GM19372 (cell line): Measurements from ENCODE around the gene CEP72.
"Not testable (repeated sequence)": the region's sequence is repeated elsewhere in the genome, so short reads cannot be mapped to it uniquely, and the experiment has no call there.

ENCODE experiments used
- ATAC-seq: cut with Tn5 transposase; IDR thresholded peaks from one replicate; pipeline ENCODE4 v1.9.1; 2021; ENCODE audit warnings: mild to moderate bottlenecking, low read depth, moderate library complexity; ENCODE audit not compliant: unreplicated experiment

CEP72 gene

GRCh38 chr5:595285-595875 lies 16.8 kb upstream of the CEP72 start:
- ATAC-seq, result no peak

- no peak for ATAC-seq
Measured at GRCh38 chr5:597871-598563, 14.1 kb upstream of the CEP72 start.

DNA sequence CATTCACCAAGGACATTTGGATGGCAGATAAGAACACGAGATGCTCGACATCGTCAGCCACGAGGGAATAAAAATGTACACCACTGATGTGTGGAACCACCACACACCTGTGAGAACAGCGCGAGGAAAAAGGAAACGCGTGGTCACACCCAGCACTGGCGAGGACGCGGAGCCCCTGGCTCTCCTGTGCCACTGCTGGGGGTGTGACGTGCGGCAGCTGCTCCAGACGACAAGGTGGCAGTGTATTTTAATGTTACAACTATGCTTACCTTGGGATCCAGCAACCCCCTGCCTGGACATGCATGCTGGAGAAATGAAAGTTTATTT lies 13.6 kb upstream of the CEP72 start:
- no peak for ATAC-seq

DNA sequence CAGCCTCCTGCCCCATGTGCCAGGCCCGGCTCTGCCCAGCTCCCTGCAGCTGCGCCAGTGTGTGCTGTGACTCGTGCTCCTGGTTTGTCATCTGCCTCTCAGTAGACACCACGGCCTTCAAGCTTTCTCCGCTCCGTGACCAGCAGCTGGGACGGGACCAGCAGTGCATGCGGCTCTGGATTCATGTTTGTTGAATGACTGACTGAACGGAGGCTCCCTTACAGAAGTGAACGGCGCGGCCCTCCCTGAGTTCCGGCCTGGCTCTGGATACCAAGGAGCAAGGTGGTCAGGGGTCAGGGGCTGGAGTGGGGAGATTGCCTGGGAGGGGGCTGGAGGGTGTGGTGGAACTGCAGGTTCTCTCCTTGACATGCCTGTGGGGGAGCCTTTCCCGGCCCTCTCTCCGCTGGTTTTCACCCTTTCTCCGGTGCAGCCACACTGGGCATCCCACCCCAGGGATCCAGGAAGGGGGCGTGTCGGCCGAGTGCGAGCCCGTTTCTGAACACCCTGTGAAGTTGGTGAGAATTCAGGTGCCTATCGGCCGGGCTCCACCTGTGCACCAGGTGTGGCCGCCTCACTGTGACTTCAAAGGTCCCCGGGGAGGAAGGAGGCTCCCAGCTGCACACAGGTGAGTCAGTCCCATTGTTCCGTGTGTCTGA lies 11.1 kb upstream of the CEP72 start:
- ATAC-seq, result no peak

- ATAC-seq, result no peak
Measured at GRCh38 chr5:601771-602465, 10.2 kb upstream of the CEP72 start.

DNA sequence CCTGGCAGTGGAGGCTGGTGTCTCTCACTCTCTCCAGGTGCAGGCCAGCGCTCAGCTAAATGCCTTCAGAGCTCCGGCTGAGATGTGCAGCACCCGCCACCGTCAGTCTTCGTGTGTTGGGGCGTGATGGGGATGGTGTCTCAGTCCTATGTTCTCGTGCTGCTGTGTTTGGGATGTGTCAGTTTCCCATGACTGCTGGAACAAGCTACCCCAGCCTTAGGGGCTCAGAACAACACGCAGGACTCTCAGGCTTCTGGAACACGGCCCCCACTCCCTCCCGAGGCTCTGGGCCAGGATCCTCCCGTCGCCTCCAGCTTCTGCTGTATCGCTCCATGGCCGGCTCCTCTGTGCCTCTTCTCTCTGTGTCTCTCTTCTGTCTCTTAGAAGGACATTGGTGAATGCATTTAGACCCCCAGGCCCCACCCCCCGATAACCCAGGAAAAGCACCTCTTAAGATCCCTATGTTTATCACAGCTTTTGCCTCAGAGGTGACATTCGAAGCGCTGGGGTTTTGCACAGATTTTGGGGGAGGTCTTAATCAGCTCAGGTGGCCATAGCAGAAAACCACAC lies 9.6 kb upstream of the CEP72 start:
- no peak for ATAC-seq

- no peak for ATAC-seq
Measured at GRCh38 chr5:603081-603998, 8.8 kb upstream of the CEP72 start.

DNA sequence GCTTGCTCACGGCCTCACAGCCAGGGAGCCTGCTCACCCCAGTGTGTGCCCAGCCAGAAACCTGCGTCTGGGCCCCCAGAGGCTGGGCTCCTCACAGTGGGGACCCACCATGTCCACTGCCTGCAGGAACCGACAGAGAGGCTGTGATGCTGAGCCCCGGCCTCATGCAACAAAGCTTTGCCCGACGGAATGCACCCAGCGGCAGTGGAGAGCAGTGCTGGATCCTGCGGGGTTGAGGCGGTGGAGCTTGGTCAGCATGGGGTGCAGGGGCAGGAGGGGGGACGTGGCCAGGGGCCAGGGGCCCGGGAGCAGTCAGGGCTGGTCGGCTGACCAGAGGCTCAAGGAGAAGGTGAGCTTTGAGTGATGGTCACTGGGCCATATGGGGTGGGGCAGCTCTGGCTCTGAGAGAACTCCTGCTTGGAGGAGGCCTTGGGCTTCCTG lies 7.7 kb upstream of the CEP72 start:
- no peak for ATAC-seq

- not testable (repeated sequence) for ATAC-seq
Measured at GRCh38 chr5:605090-605489, 7.0 kb upstream of the CEP72 start.

GRCh38 chr5:606061-606460 lies 6.1 kb upstream of the CEP72 start:
- no peak for ATAC-seq

DNA sequence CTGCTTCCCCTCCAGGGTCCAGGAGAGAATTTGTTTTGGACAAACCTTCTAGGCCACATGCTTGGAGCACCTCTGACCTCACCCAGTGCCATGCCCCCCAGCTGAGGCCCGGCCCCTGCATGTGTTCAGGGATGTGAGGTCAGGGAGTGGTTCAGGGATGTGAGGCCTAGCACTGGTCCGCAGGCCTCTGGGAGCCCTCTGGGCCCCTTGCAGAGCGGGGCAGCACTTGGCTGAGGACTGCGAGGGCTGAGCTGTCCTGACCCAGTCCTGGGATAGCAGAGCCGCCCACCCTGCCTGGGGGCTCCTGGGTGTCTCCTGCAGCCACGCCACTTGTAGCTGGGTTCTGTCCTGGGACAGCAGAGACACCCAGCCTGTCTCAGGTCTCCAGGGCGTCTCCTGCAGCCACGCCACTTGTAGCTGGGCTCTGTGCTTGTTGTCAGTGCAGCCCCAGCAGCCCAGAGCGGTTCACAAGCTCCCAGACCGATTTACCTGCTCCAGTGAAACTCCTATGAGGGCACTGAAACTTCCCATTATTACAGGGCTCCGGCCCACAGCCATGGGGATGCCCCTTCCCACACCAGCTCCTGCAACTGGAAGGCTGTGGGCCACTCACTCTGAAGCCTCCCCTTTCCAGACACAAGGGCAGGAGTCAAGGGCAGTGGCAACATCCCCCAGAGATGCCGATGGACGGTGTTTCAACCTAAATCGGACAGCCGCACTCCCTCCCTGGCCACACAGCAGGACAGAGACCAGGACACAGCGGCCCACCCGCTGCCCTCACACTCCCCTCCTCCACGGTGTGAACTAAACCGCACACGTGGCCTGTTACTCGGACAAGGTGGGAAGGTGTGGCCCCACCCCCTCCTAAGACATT lies 5.4 kb upstream of the CEP72 start:
- no peak for ATAC-seq

DNA sequence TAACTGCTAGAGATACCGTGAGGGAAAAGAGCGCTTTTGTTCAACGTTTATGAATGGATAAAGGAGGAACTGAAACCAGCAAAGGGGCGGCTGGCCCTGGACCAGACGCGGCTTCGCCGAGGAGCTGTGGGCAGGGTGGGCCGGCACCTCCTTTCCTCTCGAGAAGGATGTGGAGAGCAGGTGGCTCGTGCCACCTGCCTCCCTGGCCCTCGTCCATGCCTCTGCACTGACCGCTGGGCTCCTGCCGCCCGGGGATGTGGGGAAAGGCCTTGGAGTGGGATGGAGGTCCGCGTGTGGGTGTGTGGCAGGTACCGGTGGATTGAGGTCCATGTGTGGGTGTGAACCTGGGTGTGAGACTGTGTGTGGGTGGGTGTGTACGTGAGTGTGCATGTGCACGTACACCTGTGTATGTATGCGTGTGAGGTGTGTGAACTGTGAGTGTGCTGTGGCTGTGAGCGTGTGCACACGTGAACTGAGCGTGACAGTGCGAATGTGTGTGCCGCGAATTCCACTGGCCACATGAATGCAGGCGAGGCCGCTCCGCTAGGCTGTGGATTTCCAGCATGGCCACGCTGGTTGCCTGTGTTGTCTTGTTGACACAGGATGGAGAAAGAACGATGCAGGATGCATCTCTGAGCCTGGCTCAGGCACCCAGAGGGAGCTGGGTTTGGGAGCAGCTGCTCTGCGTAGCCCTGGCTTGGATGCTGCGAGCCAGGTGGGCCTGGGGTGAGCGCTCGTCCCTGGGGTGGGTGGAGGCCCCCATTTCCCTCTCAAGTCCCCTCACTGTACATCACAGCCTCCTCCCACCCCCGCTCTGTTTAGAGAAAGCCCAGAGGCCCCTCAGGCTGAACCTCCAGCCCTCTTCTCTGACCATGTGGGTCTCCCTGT lies 4.4 kb upstream of the CEP72 start:
- ATAC-seq, result peak; percentile 52

DNA sequence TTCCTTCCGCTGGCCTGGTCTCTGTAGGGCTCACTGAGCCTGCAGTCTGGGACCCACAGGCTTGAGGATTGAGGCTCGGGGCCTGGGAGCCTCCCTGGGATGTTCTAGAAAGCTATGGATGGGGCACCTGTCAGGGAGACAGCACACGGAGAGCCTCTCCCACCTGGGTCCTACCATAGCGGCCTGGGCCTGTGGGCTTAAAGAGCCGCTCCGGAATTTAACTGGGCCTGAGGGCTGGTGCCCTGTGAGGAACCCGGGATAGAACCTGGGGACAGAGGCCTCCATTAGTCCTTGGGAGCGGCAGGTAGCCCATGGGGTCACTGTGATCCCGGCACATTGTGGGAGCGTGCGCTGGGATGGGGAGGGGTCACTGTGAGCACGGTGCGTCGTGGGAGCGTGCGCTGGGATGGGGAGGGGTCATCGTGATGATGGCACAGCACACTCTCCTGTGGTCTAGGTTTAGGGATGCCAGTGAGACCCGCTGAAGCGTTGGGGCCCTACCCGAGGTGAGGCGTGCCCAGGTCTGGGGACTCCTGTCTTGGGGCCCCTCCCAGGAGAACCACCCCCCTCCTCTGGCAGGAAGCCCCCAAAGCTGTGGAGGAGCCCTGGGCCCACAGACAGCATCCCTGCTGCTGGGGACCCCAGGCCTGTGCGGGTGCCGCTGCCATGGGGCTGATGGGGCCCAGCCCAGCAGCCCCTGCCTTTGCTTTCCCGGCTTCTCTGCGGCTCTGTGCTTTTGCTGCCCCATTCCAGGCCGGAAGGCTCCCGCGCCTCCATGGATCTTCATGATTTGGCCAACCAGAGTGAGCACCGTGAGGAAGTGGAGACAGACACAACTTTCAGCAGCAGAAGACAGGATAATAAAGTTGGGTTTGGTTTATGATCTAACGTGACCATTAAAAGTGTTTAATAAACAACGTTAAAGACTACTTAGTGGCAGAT lies 3.4 kb upstream of the CEP72 start:
- ATAC-seq, result no peak

GRCh38 chr5:609506-609905 lies 2.6 kb upstream of the CEP72 start:
- ATAC-seq, result no peak

GRCh38 chr5:610011-610743 lies 2.0 kb upstream of the CEP72 start:
- ATAC-seq, result no peak
